Trophoblast cell (in vitro differentiated cells and primary cell): ENCODE measurements around the gene ZNF235.

Experiments used
- DNase-seq, 2 donors: peaks; one replicate each; pipeline ENCODE4 v3.0.0-alpha.2; 2016
- H2AFZ ChIP-seq: 2 replicates; pipeline ENCODE4 v1.6.1; 2013; ENCODE audit warnings: low read length, moderate library complexity, mild to moderate bottlenecking; ENCODE audit not compliant: insufficient read depth, poor library complexity
- H2AK5ac ChIP-seq: 2 replicates; pipeline ENCODE4 v1.6.1; 2013; ENCODE audit warnings: mild to moderate bottlenecking, low read length
- H2BK120ac ChIP-seq: 2 replicates; pipeline ENCODE4 v1.6.1; 2013; ENCODE audit warnings: low read length, mild to moderate bottlenecking, moderate library complexity; ENCODE audit not compliant: insufficient read depth, poor library complexity
- H2BK12ac ChIP-seq: 2 replicates; pipeline ENCODE4 v1.6.1; 2013; ENCODE audit warnings: mild to moderate bottlenecking, low read length, moderate library complexity
- H2BK5ac ChIP-seq: 2 replicates; pipeline ENCODE4 v1.6.1; 2013; ENCODE audit warnings: low read length, low read depth, moderate library complexity, mild to moderate bottlenecking; ENCODE audit not compliant: poor library complexity
- H3K14ac ChIP-seq: 2 replicates; pipeline ENCODE4 v1.6.1; 2013; ENCODE audit warnings: mild to moderate bottlenecking, low read length
- H3K18ac ChIP-seq: 2 replicates; pipeline ENCODE4 v1.6.1; 2013; ENCODE audit warnings: mild to moderate bottlenecking, low read length
- H3K23ac ChIP-seq: 2 replicates; pipeline ENCODE4 v1.6.1; 2013; ENCODE audit warnings: low read length
- H3K27ac ChIP-seq: 2 replicates; pipeline ENCODE4 v1.5.1; 2013; ENCODE audit warnings: low read depth, mild to moderate bottlenecking, inconsistent platforms, low read length, moderate library complexity
- H3K27me3 ChIP-seq: 2 replicates; pipeline ENCODE4 v1.6.1; 2013; ENCODE audit warnings: inconsistent platforms, mild to moderate bottlenecking, low read length, moderate library complexity; ENCODE audit not compliant: insufficient read depth
- H3K36me3 ChIP-seq, 2 experiments: 1 replicate in 1 of 2; 2 replicates in 1 of 2; pipeline ENCODE4 v1.6.1; 2013; ENCODE audit warnings: low read length in 2 of 2, mild to moderate bottlenecking in 2 of 2, moderate library complexity in 1 of 2; ENCODE audit not compliant: insufficient read depth in 2 of 2, control insufficient read depth in 1 of 2
- H3K4ac ChIP-seq: 2 replicates; pipeline ENCODE4 v1.6.1; 2013; ENCODE audit warnings: low read depth, mild to moderate bottlenecking, low read length, moderate library complexity
- H3K4me1 ChIP-seq, 2 experiments: 1 replicate in 1 of 2; 2 replicates in 1 of 2; pipeline ENCODE4 v1.6.1; 2013; ENCODE audit warnings: low read length in 2 of 2, mild to moderate bottlenecking in 2 of 2, moderate library complexity in 1 of 2; ENCODE audit not compliant: insufficient read depth in 2 of 2, control insufficient read depth in 1 of 2
- H3K4me2 ChIP-seq: 2 replicates; pipeline ENCODE4 v1.6.1; 2013; ENCODE audit warnings: inconsistent platforms, mild to moderate bottlenecking, low read length, moderate library complexity
- H3K4me3 ChIP-seq: 2 replicates; pipeline ENCODE4 v1.5.1; 2013; ENCODE audit warnings: mild to moderate bottlenecking, low read depth, low read length, inconsistent platforms
- H3K79me1 ChIP-seq: one replicate; pipeline ENCODE4 v1.6.1; 2013; ENCODE audit warnings: low read length
- H3K79me2 ChIP-seq: 2 replicates; pipeline ENCODE4 v1.6.1; 2013; ENCODE audit warnings: low read length, mild to moderate bottlenecking; ENCODE audit not compliant: control insufficient read depth, insufficient read depth, poor library complexity
- H3K9ac ChIP-seq: 2 replicates; pipeline ENCODE4 v1.6.1; 2013; ENCODE audit warnings: mild to moderate bottlenecking, low read length
- H3K9me3 ChIP-seq: 2 replicates; pipeline ENCODE4 v1.6.1; 2013; ENCODE audit warnings: low read depth, mild to moderate bottlenecking, control low read depth, inconsistent platforms, low read length; ENCODE audit not compliant: insufficient read depth
- H4K12ac ChIP-seq: 2 replicates; pipeline ENCODE4 v1.6.1; 2013; ENCODE audit warnings: low read depth, mild to moderate bottlenecking, low read length, moderate library complexity
- H4K8ac ChIP-seq: 2 replicates; pipeline ENCODE4 v1.6.1; 2013; ENCODE audit warnings: low read depth, mild to moderate bottlenecking, low read length, moderate library complexity
- H4K91ac ChIP-seq: one replicate; pipeline ENCODE4 v1.6.1; 2013; ENCODE audit warnings: low read depth, mild to moderate bottlenecking, low read length, moderate library complexity
- WGBS: extraction: QIAGEN DNeasy Blood & Tissue Kit; methylation state at CpG from one replicate; pipeline ENCODE4 v1.1.7; 2013; ENCODE audit warnings: missing lambda C conversion rate; ENCODE audit not compliant: insufficient read length, insufficient coverage; ENCODE audit errors: extremely low coverage; 5-methylcytosine and 5-hydroxymethylcytosine counted together

ZNF235 gene

GRCh38 chr19:44303976-44304568 lies 753 bp downstream of the ZNF235 start:
- H4K12ac ChIP-seq: no peak overlapping the region
- no peak overlapping the region for H3K14ac ChIP-seq
- no peak overlapping the region for H3K18ac ChIP-seq
- H3K27me3 ChIP-seq: no peaks in the 10 kb centered on the region
- no peak overlapping the region for H3K23ac ChIP-seq
- H3K27ac ChIP-seq: peak overlapping the region; percentile 69
- no peak overlapping the region for H4K8ac ChIP-seq
- peaks cover 7 to 12% of the 10 kb centered on the region in 2 experiments for H3K36me3 ChIP-seq
- no peaks in the 10 kb centered on the region for H3K4me1 ChIP-seq
- H3K4me2 ChIP-seq: peak overlapping the region; percentile 84
- H2AFZ ChIP-seq: no peak overlapping the region
- no peak overlapping the region for H2BK120ac ChIP-seq
- no peak overlapping the region for H3K4ac ChIP-seq
- peak in 1 of 2 donors; percentile 28 for DNase-seq
- peaks cover 3% of the 10 kb centered on the region for H3K79me2 ChIP-seq
- H3K79me1 ChIP-seq: peaks cover 4% of the 10 kb centered on the region
- WGBS: no CpG with 5 or more reads among the region's 11 CpGs
- no peak overlapping the region for H2BK5ac ChIP-seq
- H3K9me3 ChIP-seq: peaks cover 4% of the 10 kb centered on the region
- H4K91ac ChIP-seq: no peak overlapping the region
- no peak overlapping the region for H2AK5ac ChIP-seq
- H3K9ac ChIP-seq: peak overlapping the region; percentile 6
- no peak overlapping the region for H2BK12ac ChIP-seq
- H3K4me3 ChIP-seq: peak overlapping the region; percentile 94

GRCh38 chr19:44303320-44303719 lies 1.5 kb downstream of the ZNF235 start:
- H3K4me1 ChIP-seq: no peaks in the 10 kb centered on the region

GRCh38 chr19:44284968-44285367 lies 19.9 kb downstream of the ZNF235 start:
- peaks cover 7 to 19% of the 10 kb centered on the region in 2 experiments for H3K36me3 ChIP-seq
- no peak for DNase-seq

More at GRCh38 chr19:44303320-44303719, 1.5 kb downstream of the ZNF235 start:
- H3K14ac ChIP-seq: no peak overlapping the region
- H3K36me3 ChIP-seq: peaks cover 9 to 15% of the 10 kb centered on the region in 2 experiments
- H3K4me2 ChIP-seq: no peak overlapping the region
- no peak overlapping the region for H2BK5ac ChIP-seq
- no peak overlapping the region for H4K8ac ChIP-seq
- no peak overlapping the region for H3K4ac ChIP-seq
- no peak overlapping the region for H2AK5ac ChIP-seq
- H2BK120ac ChIP-seq: no peak overlapping the region
- WGBS: no CpG with 5 or more reads among the region's 4 CpGs
- H3K4me3 ChIP-seq: no peak overlapping the region
- DNase-seq: no peak
- H3K9me3 ChIP-seq: peaks cover 4% of the 10 kb centered on the region
- no peak overlapping the region for H3K27ac ChIP-seq
- H2BK12ac ChIP-seq: no peak overlapping the region
- no peak overlapping the region for H3K18ac ChIP-seq
- no peak overlapping the region for H3K23ac ChIP-seq
- H3K79me1 ChIP-seq: peaks cover 4% of the 10 kb centered on the region
- H3K27me3 ChIP-seq: no peaks in the 10 kb centered on the region
- H2AFZ ChIP-seq: no peak overlapping the region
- no peak overlapping the region for H4K12ac ChIP-seq
- H3K9ac ChIP-seq: no peak overlapping the region
- H4K91ac ChIP-seq: no peak overlapping the region
- peaks cover 3% of the 10 kb centered on the region for H3K79me2 ChIP-seq

GRCh38 chr19:44282846-44283245 lies 22.0 kb downstream of the ZNF235 start:
- no peak overlapping the region for H3K9ac ChIP-seq
- H2AFZ ChIP-seq: no peak overlapping the region
- H4K12ac ChIP-seq: no peak overlapping the region
- no peak overlapping the region for H2BK12ac ChIP-seq
- no peaks in the 10 kb centered on the region for H3K27me3 ChIP-seq
- H3K36me3 ChIP-seq: peaks cover 4 to 9% of the 10 kb centered on the region in 2 experiments
- no peaks in the 10 kb centered on the region for H3K79me1 ChIP-seq
- no peak overlapping the region for H2AK5ac ChIP-seq
- no peak overlapping the region for H2BK5ac ChIP-seq
- DNase-seq: no peak
- no peak overlapping the region for H3K4me2 ChIP-seq
- H4K8ac ChIP-seq: no peak overlapping the region
- no peak overlapping the region for H3K27ac ChIP-seq
- no CpG with 5 or more reads among the region's 3 CpGs for WGBS
- H3K4me1 ChIP-seq: no peaks in the 10 kb centered on the region
- no peak overlapping the region for H3K18ac ChIP-seq
- peaks cover 5% of the 10 kb centered on the region for H3K9me3 ChIP-seq
- no peak overlapping the region for H2BK120ac ChIP-seq
- no peak overlapping the region for H3K23ac ChIP-seq
- H3K4ac ChIP-seq: no peak overlapping the region
- H3K14ac ChIP-seq: no peak overlapping the region
- H3K79me2 ChIP-seq: no peaks in the 10 kb centered on the region
- no peak overlapping the region for H3K4me3 ChIP-seq
- no peak overlapping the region for H4K91ac ChIP-seq

More at GRCh38 chr19:44284968-44285367, 19.9 kb downstream of the ZNF235 start:
- no peak overlapping the region for H4K91ac ChIP-seq
- H3K4me1 ChIP-seq: no peaks in the 10 kb centered on the region
- no peaks in the 10 kb centered on the region for H3K79me2 ChIP-seq
- no peak overlapping the region for H3K23ac ChIP-seq
- H2BK5ac ChIP-seq: no peak overlapping the region
- H4K12ac ChIP-seq: no peak overlapping the region
- H3K79me1 ChIP-seq: no peaks in the 10 kb centered on the region
- WGBS: no CpG with 5 or more reads among the region's 4 CpGs
- no peak overlapping the region for H3K14ac ChIP-seq
- H3K27ac ChIP-seq: no peak overlapping the region
- no peaks in the 10 kb centered on the region for H3K27me3 ChIP-seq
- H3K9me3 ChIP-seq: peaks cover 5% of the 10 kb centered on the region
- no peak overlapping the region for H3K4ac ChIP-seq
- no peak overlapping the region for H2BK120ac ChIP-seq
- no peak overlapping the region for H3K4me2 ChIP-seq
- H2BK12ac ChIP-seq: no peak overlapping the region
- no peak overlapping the region for H3K9ac ChIP-seq
- H2AFZ ChIP-seq: no peak overlapping the region
- H3K18ac ChIP-seq: no peak overlapping the region
- H3K4me3 ChIP-seq: no peak overlapping the region
- H4K8ac ChIP-seq: no peak overlapping the region
- no peak overlapping the region for H2AK5ac ChIP-seq
